EH (cell line): ENCODE measurements around the gene G6PD.
"Not testable (repeated sequence)": the region's sequence is repeated elsewhere in the genome, so short reads cannot be mapped to it uniquely, and the experiment has no call there.

ENCODE experiments used
- DNase-seq: peaks from one replicate; pipeline ENCODE4 v3.0.0-alpha.2; 2015; ENCODE audit warnings: low read depth

The G6PD gene

DNA sequence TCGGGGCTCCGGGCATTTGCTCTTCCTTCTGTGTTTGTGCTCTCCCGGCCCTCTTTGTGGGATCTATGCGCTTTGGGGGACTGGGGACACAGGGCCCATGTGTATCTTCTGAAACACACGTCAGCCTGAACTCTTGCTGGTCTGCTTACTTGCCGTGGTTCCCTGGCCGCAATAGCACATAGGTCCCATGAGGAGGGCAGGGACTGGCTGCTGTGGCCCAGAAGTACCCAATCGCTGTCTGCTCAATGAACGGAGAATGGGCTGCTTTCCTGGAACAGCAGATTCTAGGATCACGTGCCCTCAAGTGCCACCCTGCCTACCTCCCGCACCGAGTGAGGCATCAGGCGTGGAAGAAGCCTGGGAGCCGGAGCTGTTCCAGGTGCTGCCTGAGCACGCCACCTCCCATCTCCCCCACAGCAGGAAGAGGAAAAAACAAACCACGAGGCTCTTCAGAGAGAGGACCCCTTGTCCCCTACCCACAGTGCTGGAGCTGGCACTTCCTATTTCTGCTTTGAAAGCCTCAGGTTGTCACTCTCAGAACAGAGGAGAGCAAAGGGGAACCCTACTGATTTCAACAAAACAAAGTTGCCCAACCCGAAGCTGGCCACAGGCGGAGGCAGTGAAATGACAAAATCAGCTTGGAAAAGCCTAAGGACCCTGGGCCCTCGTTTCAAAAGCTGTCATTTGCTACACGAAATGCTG lies 3.8 kb downstream of the G6PD start:
- no peak for DNase-seq

DNA sequence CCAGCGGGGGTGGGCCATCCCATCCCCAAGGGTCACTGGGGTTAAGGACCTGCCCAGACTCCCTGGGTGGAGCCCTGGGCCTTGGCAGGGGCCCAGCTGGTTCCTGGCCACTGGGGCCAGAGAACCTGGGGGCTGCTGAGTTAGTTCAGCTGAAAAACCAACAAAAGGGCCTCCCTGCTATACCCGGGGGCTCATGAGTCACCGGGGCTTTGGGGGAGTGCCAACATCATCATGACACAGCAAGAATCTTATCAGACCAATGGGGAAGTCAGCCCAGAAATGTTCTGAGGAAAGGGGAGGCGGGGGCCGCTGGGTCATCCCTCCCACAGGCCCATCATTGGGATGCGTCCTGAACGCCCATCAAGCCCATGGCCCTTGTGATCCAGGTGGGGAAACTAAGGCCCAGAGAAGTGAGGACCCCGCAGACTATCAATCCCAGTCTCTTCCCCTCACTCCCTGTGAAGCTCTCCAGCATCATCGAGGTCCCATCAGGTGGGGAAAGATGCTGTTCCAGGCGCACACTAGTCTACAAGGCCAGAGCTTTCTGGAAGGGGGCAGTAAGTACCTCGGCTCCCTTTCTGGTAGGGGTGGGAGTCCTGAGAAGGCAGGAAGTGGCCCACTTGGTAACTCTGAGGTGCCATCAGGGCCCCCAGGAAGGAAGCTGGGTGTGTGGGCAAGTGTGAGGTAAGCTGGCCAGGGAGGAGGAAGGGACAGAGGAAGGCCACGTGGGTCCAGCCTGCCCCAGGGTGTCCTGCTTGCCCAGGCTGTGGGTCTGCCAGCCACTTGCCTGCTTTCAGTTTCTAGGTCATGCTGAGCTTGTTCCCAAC lies 4.5 kb downstream of the G6PD start:
- DNase-seq: peak; percentile 95

DNA sequence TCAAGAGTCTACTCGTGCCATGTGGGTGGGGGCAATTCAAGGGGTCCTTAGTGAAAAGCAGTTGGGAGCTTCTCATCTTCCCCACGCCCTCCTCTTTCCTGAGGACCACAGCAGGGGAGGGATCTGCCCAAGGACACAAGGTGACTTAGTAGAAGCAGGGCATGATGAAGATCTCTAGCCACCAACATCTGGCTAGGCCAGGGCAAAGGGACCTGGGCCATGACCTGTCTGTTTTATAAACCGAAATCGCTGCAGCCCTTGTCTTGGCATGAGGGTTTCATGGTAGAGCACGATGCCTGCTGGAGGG lies 5.1 kb downstream of the G6PD start:
- no peak for DNase-seq

DNA sequence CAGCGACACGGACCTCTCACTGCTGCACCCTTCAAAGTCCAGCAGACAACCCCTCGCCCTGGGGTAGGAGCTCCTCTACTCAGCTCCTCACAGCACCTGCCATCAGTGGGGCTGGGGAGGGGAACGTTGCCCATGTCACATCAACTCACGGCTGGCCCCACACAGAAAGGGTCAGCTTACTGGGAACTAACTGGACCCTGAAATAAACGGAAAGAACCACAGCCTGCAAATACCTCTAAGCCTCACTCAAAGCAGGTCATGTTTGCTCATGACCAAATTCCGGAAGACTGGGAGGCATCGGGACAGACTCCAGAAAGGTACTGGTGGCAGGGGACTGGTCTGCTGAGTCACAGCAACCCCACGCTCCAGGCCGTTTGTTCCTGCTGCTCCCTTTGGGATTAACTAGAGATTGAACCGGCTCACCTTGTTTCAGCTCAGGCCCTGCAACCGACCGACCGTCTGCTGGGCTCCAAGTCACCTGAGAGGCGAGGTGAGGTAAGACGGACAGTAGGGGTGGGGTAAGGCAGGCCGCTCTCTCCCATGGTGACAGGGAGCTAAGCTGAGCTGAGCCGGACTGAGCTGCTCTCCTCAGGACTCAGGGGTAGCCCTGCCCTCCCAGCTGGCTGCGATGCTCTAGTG lies 5.6 kb downstream of the G6PD start:
- DNase-seq: peak; percentile 29

DNA sequence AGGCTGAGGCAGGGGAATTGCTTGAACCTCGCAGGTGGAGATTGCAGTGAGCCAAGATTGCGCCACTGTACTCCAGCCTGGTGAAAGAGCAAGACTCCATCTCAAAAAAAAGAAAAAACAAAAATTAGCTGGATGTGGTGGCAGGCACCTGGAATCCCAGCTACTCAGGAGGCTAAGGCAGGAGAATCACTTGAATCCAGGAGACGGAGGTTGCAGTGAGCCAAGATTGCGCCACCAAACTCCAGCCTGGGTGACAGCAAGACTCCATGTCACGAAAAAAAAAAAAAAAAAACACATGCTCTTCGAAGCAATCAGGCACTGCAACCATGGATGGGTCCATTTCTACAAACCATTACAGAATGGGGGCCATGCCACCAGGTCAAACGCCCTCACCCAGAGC lies 6.3 kb downstream of the G6PD start:
- DNase-seq: not testable (repeated sequence)

DNA sequence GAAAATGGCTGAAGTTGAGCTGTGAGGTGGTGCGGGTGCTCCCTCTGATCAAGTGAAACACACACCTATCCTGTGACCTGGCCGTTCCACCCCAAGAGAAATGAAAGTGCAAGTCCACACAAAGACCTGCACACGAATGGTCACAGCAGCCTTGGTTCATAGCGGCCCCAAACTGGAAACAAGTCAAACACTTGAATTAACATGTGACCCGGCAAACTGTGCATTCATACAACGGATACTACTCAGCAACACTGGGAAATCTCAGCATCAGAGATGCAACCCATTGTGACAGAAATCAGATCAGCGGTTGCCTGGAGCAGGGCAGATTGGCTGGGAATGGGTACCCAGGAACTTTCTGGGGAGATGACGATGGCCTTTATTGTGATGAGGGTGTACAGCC lies 7.6 kb downstream of the G6PD start:
- DNase-seq: no peak

DNA sequence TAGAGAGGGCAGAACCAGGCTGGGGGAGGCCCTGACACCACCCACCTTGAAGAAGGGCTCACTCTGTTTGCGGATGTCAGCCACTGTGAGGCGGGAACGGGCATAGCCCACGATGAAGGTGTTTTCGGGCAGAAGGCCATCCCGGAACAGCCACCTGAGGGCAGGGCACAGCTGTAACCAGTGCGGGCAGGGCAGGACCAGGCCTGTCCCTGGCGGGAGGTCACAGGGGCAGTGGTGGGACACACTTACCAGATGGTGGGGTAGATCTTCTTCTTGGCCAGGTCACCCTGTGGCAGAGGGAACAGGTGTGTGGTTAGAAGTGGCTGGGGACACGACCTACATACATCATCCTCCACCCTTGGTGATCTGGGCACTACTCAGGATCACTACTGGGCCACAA lies 10.8 kb downstream of the G6PD start:
- DNase-seq: no peak

DNA sequence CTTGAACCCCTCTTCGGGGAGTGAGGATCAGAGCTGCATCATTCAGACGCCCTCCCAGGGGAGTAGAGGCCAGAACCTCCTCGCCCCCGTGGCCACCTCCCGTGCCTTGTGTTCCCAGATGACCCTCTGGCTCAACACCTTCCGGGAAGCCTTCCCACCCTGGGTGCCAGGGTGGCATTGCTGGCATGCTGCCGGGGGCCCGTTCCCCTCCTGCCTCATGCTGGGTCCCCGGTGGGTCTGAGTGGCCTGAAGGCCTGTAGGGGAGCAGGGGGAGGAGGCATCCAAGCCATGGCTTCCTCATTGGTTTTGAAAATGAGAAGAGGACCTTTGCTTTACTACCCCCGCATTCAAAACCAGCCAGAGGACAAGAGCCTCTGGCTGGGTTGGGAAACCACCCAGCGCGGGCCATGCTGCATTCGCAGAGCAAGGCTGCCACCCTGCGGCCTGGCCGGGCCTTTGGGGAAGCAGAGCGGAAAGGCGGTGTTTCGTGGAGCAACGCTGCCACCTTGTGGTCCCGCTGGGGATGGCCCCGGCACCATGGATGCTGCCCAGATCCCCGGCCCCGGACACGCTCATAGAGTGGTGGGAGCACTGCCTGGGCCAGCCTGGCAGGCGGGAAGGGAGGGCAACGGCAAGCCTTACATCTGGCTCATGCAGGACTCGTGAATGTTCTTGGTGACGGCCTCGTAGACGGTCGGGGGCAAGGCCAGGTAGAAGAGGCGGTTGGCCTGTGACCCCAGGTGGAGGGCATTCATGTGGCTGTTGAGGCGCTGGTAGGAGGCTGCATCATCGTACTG lies 11.9 kb downstream of the G6PD start:
- peak; percentile 80 for DNase-seq

DNA sequence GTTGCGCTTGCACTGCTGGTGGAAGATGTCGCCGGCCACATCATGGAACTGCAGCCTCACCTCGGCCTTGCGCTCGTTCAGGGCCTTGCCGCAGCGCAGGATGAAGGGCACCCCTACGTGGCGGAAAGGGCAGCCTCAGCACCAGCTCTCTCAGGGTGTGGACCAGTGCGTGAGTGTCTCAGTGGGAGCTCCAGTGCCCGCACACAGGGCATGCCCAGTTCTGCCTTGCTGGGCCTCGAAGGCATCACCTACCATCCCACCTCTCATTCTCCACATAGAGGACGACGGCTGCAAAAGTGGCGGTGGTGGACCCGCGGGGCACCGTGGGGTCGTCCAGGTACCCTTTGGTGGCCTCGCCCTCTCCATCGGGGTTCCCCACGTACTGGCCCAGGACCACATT lies 14.0 kb downstream of the G6PD start:
- DNase-seq: no peak

DNA sequence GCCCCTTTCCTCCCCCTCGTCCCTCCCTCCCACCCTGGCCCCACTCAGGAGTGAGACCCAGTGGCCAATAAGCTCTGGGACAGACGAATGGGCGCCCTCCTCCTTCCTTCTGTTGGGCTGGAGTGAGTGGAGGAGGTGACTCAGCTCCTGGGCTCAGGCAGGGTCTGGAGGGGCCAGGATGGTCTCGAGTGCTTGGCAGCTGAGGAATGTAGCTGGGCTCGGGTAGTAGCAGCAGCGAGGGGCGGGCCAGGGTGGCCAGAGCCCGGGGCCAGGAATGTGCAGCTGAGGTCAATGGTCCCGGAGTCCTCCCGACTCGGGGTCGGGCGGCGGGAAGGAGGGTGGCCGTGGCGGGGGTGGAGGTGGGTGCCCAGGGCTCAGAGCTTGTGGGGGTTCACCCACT lies 15.0 kb downstream of the G6PD start:
- DNase-seq: peak; percentile 86

DNA sequence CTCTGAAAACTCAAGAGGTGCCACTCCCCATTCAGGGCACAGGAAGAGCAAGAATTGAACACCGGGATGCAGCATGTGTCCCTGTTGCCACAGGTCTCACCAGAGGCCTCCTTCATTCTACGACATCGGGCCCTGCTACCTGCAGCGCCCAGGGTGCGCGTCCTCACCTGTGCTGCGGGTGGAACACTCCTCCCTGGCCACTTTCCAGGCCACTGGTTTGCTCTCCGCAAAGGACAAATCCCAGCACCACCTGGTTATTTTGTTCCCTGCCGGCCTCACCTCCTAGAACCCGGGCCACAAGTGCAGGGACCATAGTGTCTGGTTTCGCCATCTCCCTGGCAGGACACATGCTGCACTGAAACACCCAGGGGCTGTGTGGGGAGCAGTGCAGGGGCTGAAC lies 16.4 kb downstream of the G6PD start:
- no peak for DNase-seq

DNA sequence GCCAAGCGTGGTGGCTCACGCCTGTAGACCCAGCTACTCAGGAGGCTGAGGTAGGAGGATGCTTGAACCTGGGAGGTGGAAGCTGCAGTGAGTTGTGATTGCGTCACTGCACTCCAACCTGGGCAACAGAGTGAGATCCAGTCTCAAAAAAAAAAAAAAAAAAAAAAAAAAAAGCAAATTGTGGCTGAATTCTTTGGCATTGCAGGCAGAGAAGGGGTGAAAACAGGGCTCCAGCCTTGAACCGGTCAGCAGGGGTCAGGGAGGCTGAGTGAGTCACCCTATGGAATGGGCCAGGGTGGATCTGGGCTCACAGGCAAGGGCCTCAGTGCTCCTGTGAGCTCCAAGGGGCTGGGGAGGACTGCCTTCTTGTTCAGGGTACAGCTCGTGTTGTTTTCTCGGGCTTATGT lies 17.4 kb downstream of the G6PD start:
- DNase-seq: peak; percentile 66

DNA sequence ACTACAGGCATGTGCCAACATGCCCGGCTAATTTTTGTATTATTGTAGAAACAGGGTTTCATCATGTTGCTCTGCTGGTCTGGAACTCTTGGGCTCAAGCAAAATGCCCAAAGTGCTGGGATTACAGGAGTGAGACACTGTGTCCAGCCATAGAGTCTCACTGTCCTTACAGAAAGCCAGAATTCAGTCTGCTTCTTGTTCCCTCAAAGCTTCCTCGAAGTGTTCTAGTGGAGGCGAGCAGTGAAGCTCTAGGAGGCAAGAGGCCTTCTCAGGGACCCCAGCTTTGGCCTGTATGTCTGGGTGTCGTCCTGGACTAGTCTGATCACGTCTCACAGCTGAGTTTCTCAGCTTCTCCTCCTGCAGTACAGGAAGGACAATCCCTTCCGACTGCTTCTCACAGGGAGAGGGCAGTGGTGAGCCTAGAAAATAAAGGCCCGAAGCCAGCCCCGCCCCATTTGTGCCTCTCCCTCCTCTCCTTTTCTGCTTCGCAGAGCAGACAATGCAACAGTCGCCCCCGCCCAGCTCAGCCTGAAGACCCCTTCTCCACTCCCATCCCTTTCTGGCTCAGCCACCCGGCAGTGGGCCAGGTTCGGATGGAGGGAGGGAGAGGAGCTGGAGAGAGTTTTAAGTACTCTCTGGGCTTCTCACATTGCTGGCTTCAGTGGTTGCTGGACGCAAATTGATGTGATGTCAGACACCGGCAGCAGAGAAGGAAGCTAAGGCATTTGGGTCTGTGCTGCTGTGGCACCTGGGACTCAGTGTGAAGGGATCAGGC lies 19.6 kb downstream of the G6PD start:
- DNase-seq: peak; percentile 81

DNA sequence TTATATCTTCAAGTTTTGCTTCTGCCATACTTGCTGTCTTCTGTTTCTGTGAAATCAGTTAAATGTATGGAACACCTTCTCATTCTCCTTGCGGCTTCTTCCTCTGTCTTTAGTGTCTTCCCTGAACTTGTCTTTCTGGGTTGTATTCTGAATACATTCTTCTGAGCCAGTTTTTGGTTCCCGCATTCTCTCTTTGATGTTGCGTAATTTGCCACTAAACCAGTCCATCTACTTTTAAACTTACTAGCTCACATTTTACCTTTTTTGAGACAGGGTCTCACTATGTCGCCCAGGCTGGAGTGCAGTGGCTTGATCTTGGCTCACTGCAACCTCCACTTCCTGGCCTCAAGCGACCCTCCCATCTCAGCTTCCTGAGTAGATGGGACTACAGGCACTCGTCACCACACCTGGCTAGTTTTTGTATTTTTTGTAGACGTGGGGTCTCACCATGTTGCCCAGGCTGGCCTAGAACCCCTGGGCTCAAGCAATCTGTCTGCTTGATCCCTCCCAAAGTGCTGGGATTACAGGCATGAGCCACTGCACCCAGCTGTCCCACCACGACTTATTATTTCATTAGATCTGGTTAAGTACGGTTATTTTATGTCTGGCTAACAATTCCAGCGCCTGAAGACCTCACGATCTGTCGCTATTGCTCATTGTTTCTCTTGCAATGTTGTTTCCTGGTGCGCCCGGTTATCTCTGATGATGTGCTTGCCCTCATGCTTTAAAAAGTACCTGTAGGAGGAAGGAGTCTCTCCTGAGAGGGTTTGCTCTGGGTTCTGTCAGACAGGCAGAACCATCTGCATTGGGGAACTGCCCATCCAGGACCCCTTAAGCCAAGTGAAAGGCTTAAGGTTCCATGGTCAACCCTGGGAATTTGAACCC lies 20.8 kb downstream of the G6PD start:
- no peak for DNase-seq

DNA sequence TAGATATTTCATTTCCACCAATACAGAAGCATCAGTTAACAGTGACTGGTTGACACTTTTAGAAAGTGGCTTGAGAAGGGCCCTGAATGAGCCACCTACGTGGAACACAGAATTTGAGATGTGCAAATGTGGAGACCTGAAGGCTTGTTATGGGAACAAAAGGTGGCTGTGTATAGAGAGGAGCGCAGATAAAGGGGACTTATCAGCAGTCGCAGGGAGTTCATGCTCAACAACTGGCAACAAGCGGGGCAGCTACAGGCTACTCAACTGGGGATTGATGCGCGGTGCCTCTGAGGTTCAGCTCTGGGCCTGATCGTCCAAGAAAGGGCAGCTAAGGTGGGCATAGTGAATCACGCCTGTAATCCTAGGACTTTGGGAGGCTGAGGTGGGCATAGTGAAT lies 27.3 kb downstream of the G6PD start:
- no peak for DNase-seq

DNA sequence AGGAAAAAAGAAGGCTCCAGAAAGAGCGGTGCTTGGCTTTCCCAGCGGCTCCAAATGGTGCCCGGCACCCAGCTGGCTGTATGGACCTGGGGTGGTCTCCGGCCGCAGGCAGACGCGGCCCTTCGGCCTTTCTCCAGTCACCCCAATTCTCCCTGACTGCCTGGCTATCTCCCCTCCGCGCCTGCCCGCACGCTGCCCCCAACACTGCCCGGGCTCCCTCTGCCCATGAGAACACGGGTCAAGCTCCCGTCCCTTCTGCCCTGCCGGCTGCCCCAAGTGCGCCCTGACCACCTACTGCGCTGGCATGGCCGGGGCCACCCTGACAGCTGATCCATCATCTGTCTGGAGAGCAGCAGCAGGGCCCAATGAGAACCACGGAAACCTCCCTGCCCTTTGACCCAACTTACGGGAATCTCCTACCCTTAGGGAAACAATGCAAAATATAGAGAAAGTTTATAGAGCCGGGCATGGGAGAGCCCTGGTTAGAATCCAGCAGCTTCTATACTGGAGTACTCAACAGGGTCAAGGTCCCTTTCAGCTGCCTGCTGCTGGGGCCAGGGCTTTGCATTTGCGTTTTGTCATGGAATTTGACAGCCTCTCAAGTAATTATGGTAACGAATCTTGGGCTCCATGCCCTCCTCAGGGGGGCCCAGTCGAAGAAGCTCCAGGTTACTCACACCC lies 29.4 kb downstream of the G6PD start:
- DNase-seq: no peak

DNA sequence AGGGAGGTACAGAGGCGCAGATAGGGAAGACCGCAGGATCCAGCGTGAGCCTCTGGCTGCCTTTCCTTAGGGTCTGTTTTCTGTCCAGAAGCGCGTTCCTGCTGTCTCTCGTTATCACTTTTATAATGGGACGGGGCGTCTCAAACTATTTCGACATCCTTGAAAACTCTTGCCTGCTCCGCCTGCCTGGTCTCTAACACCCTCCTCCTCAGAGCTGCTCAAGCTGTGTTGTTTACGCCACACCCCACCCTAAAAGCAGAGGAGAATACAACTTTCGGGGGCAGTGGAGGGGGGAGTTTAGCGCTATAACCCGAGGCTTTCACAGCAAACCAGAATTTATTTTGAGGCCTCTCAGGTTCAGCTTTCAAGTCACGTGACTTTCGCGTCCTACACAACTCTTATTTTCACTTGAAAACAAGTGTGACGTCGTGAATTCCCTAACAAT lies 30.0 kb downstream of the G6PD start:
- DNase-seq: peak; percentile 52

DNA sequence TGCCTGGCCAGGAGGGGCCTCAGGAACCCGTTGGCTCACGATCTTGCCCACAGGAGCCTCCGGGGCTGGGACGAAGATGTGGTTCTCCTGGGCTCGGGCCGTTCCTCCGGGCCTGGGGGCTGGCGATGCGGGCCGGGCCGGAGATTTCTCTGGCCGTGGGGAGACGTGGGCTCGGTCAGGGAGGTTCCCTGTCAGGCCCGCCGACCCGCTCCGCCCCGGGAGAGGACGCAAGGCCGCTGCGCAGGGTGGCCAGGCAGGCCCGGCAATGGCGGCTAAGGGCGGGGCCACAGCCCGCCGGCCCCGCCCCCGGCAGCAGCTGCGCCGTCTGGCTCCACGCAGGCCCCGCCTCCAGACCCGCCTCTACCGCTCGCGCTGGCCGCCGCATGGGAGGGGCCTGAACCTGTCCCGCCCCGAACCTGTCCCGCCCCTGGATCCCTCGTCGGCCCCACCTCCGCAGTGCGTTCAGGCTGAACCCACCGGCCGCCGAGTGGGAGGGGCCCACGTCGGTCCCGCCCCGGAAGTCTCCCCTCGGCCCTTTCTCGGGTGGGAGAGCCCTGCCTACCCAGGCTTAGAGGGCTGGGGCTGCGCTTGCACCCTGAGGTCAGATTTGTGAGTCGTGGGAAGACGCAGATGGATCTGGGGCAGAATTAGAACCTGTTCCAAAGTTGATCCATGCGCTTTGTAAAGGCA lies 30.5 kb downstream of the G6PD start, which contains the start of gene FAM3A:
Gene FAM3A (minus strand): TSS at position 267 of the 690 bp plus-strand sequence. CDS start 460 bp downstream, outside the sequence.
- peak; percentile 90 for DNase-seq
